AG04450 (cell line): ENCODE data around the gene B3GNT5. TPM values are rescaled to one million over a fixed set of nuclear protein-coding genes. Genes with fewer than 3 reads are reported as not detected.

ENCODE experiments used
- CTCF ChIA-PET: fragments of 300-600, 350-600 bp; formaldehyde crosslinking; extraction: SDS; loops from one replicate; lab custom pipeline; 2022; ENCODE audit warnings: antibody characterized with exemption, inconsistent platforms; lab: Charles Lee
- POLR2A ChIA-PET: fragments of 350-600 bp; formaldehyde crosslinking; extraction: SDS; loops from one replicate; lab custom pipeline; 2021; ENCODE audit warnings: antibody characterized with exemption, inconsistent platforms; lab: Yijun Ruan, JAX
- DNase-seq: peaks from one replicate; pipeline ENCODE4 v3.0.0-alpha.2; 2011; ENCODE audit warnings: low read depth, low spot score
- H3K27ac ChIP-seq: one replicate; pipeline ENCODE4 v1.5.1; 2012; ENCODE audit warnings: low read depth, low read length, control low read depth
- H3K27me3 ChIP-seq: one replicate; pipeline ENCODE4 v1.6.0; 2012; ENCODE audit warnings: low read length; ENCODE audit not compliant: control insufficient read depth, insufficient read depth
- H3K4me3 ChIP-seq: 2 replicates; pipeline ENCODE4 v1.5.1; 2011; ENCODE audit warnings: mild to moderate bottlenecking, low read depth, low read length, control low read depth
- H3K9me3 ChIP-seq: 2 replicates; pipeline ENCODE4 v1.5.1; 2012; ENCODE audit warnings: low read length; ENCODE audit not compliant: control insufficient read depth, insufficient read depth
- CTCF ChIP-seq: IDR thresholded peaks from 2 replicates; pipeline ENCODE4 v1.5.1; 2011; ENCODE audit warnings: low read depth, low read length, control low read depth, inconsistent platforms
- polyA plus RNA-seq: library from polyadenylated mRNA; depleted of rRNA; stranded (reverse); fragments of >200 nt; gene quantifications from 2 replicates; pipeline ENCODE4 v1.2.3, GENCODE V29; 2011

Gene B3GNT5
- polyA plus RNA-seq, 1 experiment = 2.9 TPM

- no peak overlapping the region for H3K4me3 ChIP-seq
- no peak for TF ChIP-seq CTCF
- H3K27ac ChIP-seq = no peak overlapping the region
- POLR2A ChIA-PET = no interaction called here
- no peak for DNase-seq
- CTCF ChIA-PET = interaction anchor here (0.9 kb wide), 1 partner anchor 91 kb away, joined by 3 read pairs; no protein-coding TSS in a partner anchor
- H3K27me3 ChIP-seq = no peaks in the 10 kb centered on the region
- no peaks in the 10 kb centered on the region for H3K9me3 ChIP-seq
Observed at GRCh38 chr3:183275418-183275817, 22.4 kb downstream of the B3GNT5 start.

- POLR2A ChIA-PET = no interaction called here
- Histone ChIP-seq H3K9me3 (no peaks in the 10 kb centered on the region), H3K27me3 (no peaks in the 10 kb centered on the region), H3K4me3 (no peak overlapping the region), H3K27ac (no peak overlapping the region)
- no peak for DNase-seq
- CTCF ChIA-PET = no interaction called here
- no peak for TF ChIP-seq CTCF
Observed at GRCh38 chr3:183275937-183276336, 22.9 kb downstream of the B3GNT5 start.

GRCh38 chr3:183277260-183277659, 24.2 kb downstream of the B3GNT5 start:
- no peak overlapping the region for H3K4me3 ChIP-seq
- no peak for DNase-seq
- H3K27ac ChIP-seq = no peak overlapping the region
- no peak for TF ChIP-seq CTCF
- H3K27me3 ChIP-seq = peaks cover 3% of the 10 kb centered on the region
- ChIA-PET POLR2A (no interaction called here), CTCF (no interaction called here)
- no peaks in the 10 kb centered on the region for H3K9me3 ChIP-seq

GRCh38 chr3:183278479-183279088, 25.5 kb downstream of the B3GNT5 start:
- Histone ChIP-seq H3K27me3 (peaks cover 3% of the 10 kb centered on the region), H3K9me3 (no peaks in the 10 kb centered on the region), H3K4me3 (no peak overlapping the region), H3K27ac (no peak overlapping the region)
- no peak for DNase-seq
- CTCF ChIA-PET = no interaction called here
- POLR2A ChIA-PET = no interaction called here
- no peak for TF ChIP-seq CTCF

- no peak overlapping the region for H3K27ac ChIP-seq
- no peak for DNase-seq
- no peak overlapping the region for H3K4me3 ChIP-seq
- H3K27me3 ChIP-seq = peaks cover 3% of the 10 kb centered on the region
- POLR2A ChIA-PET = no interaction called here
- CTCF ChIA-PET = no interaction called here
- TF ChIP-seq CTCF = no peak
- H3K9me3 ChIP-seq = no peaks in the 10 kb centered on the region
Observed at GRCh38 chr3:183279371-183279770, 26.3 kb downstream of the B3GNT5 start.
